GM21619 (cell line): ENCODE results near the gene PIN4.
"Not testable (repeated sequence)": the region's sequence is repeated elsewhere in the genome, so short reads cannot be mapped to it uniquely, and the experiment has no call there.

ENCODE experiments used
- ATAC-seq: cut with Tn5 transposase; IDR thresholded peaks from one replicate; pipeline ENCODE4 v1.9.1; 2021; ENCODE audit not compliant: unreplicated experiment

Gene PIN4

GRCh38 chrX:72201836-72202536 is 20.4 kb downstream of the PIN4 start:
- ATAC-seq: no peak

GRCh38 chrX:72202792-72203401 is 21.3 kb downstream of the PIN4 start:
- ATAC-seq: no peak

- no peak for ATAC-seq
Measured at GRCh38 chrX:72203421-72203820, 21.9 kb downstream of the PIN4 start.

GRCh38 chrX:72205706-72206105 is 24.1 kb downstream of the PIN4 start:
- no peak for ATAC-seq

GRCh38 chrX:72207366-72207765 is 25.8 kb downstream of the PIN4 start:
- no peak for ATAC-seq

GRCh38 chrX:72208126-72208800 is 26.7 kb downstream of the PIN4 start:
- ATAC-seq: no peak

- ATAC-seq: no peak
Measured at GRCh38 chrX:72216973-72217372, 35.4 kb downstream of the PIN4 start.

GRCh38 chrX:72220375-72220774 is 38.8 kb downstream of the PIN4 start:
- not testable (repeated sequence) for ATAC-seq

- ATAC-seq: no peak
Measured at GRCh38 chrX:72230290-72230689, 48.7 kb downstream of the PIN4 start.

GRCh38 chrX:72236841-72237240 is 55.3 kb downstream of the PIN4 start:
- no peak for ATAC-seq

GRCh38 chrX:72238183-72238582 is 56.6 kb downstream of the PIN4 start:
- ATAC-seq: no peak

GRCh38 chrX:72238721-72239475 is 57.3 kb downstream of the PIN4 start, which contains the start of gene ERCC6L:
Gene ERCC6L, minus strand, starts transcription at chrX:72239027. Its CDS starts 116 bp downstream, at chrX:72238911.
- ATAC-seq: peak; percentile 99

GRCh38 chrX:72240976-72241375 is 59.4 kb downstream of the PIN4 start:
- no peak for ATAC-seq

GRCh38 chrX:72243472-72243871 is 61.9 kb downstream of the PIN4 start:
- no peak for ATAC-seq

GRCh38 chrX:72245461-72246089 is 64.0 kb downstream of the PIN4 start:
- ATAC-seq: no peak

- no peak for ATAC-seq
Measured at GRCh38 chrX:72247206-72247942, 65.8 kb downstream of the PIN4 start.
